Kidney (tissue), 14 donors: ENCODE measurements around the gene JAKMIP1. TPM values are rescaled to one million over a fixed set of nuclear protein-coding genes. Genes with fewer than 3 reads are reported as not detected.

Experiments
- DNase-seq, 5 donors: peaks; one replicate each; pipeline ENCODE4 v3.0.0-alpha.2; 2013 to 2020
- FAIRE-seq: peaks from 2 replicates; lab custom pipeline; 2012; peaks lifted over from hg19 to GRCh38; lab: Jason Lieb, UNC
- H3K27ac ChIP-seq, 2 donors: one replicate each; pipeline ENCODE4 v1.7.0; 2013; ENCODE audit warnings: low read depth in 2 of 2, low read length in 2 of 2, inconsistent platforms in 1 of 2
- H3K27me3 ChIP-seq: one replicate; pipeline ENCODE4 v1.7.1; 2013; ENCODE audit warnings: low read length, inconsistent platforms; ENCODE audit not compliant: control insufficient read depth, insufficient read depth
- H3K36me3 ChIP-seq, 3 donors: one replicate each; pipeline versions ENCODE4 v1.7.0 to v1.7.1; 2013; ENCODE audit warnings: low read length in 3 of 3, control low read depth in 1 of 3, inconsistent platforms in 1 of 3; ENCODE audit not compliant: insufficient read depth in 3 of 3, control insufficient read depth in 2 of 3
- H3K4me1 ChIP-seq, 3 donors: one replicate each; pipeline versions ENCODE4 v1.7.0 to v1.7.1; 2013; ENCODE audit warnings: low read length in 3 of 3, inconsistent platforms in 1 of 3, low read depth in 1 of 3; ENCODE audit not compliant: control insufficient read depth in 2 of 3, insufficient read depth in 2 of 3
- H3K4me3 ChIP-seq, 3 donors: one replicate each; pipeline versions ENCODE4 v1.7.0 to v1.8.1; 2013; ENCODE audit warnings: low read length in 3 of 3, control low read depth in 1 of 3, inconsistent platforms in 1 of 3
- H3K9ac ChIP-seq, 3 donors: one replicate each; pipeline versions ENCODE4 v1.7.0 to v1.7.1; 2013; ENCODE audit warnings: low read length in 3 of 3, control low read depth in 1 of 3, inconsistent platforms in 1 of 3
- H3K9me3 ChIP-seq, 3 donors: one replicate each; pipeline versions ENCODE4 v1.7.0 to v1.7.1; 2013; ENCODE audit warnings: low read length in 3 of 3, control low read depth in 1 of 3, inconsistent platforms in 1 of 3; ENCODE audit not compliant: control insufficient read depth in 2 of 3, insufficient read depth in 1 of 3
- intact Hi-C: fragments of 100-400 bp; cut with DNase I; formaldehyde crosslinking; loops from one replicate; pipeline ENCODE4 v1.11.1; 2022
- polyA plus RNA-seq: library from polyadenylated mRNA; stranded (reverse); fragments of 350-450 nt; fragmentation: Illumina TruSeq; extraction: RNeasy Lipid Tissue Mini Kit (QIAGEN cat#74804); gene quantifications from one replicate; pipeline ENCODE4 v1.2.3, GENCODE V29; 2014; ENCODE audit warnings: low read depth, low replicate concordance; ENCODE audit not compliant: insufficient read depth
- total RNA-seq: library from RNA; stranded (reverse); fragmentation: NEBNext Ultra II Directional; extraction: Animal tissue kit (Norgen Biotek cat#: 25700); gene quantifications from one replicate; pipeline ENCODE4 v1.2.1, GENCODE V29; 2021
- TF ChIP-seq, protein P1 (sequence below): IDR thresholded peaks from 3 replicates; pipeline ENCODE4 v1.5.1; 2012; ENCODE audit warnings: mild to moderate bottlenecking, moderate library complexity, borderline replicate concordance; ENCODE audit not compliant: insufficient read depth; ENCODE audit errors: extremely low read depth
- donor health status: control.
- donor health status: control.
- donor health status: control.
- donor health status: control.
- donor health status: control.
- donor health status: DM: yes; HTN: yes; CAD: no.
- donor health status: Normal renal cell carcinoma (clear cell type).

JAKMIP1 gene
- total and polyA plus RNA-seq, 2 donors from 2014 or later, result 0.69 TPM; not detected in 1

DNA sequence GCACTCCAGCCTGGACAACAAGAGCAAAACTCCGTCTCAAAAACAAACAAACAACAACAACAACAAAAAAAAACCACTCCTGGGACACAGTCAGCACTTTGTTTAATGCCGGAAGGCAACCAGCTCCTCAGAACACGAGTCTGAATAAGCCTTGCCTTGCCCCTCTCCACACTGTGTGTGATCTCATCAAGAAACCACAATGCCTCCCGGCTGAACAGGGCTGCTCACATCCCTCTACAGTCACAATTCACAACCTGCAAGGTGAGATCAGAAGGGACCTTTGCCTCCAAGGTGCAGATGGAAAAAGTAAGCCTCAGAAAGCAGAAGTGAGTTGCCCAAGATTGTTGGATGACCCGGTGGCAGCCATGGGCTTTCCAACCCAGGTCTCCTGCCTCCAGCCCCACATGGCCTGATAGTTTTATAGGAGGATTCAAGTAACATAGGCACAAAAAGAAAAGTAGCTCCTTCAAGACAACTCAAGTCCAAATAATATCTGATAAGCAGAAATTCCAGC, 80.8 kb downstream of the JAKMIP1 start:
- no peaks in the 10 kb centered on the region for H3K36me3 ChIP-seq
- no peaks in the 10 kb centered on the region for H3K27me3 ChIP-seq
- H3K4me1 ChIP-seq, result no peaks in the 10 kb centered on the region
- no peak overlapping the region for H3K4me3 ChIP-seq
- no peak overlapping the region for H3K9ac ChIP-seq
- DNase-seq, result peak in 1 of 5 donors; percentile 6
- no peak overlapping the region for H3K27ac ChIP-seq
- H3K9me3 ChIP-seq, result no peaks in the 10 kb centered on the region
- TF ChIP-seq, protein P1, sequence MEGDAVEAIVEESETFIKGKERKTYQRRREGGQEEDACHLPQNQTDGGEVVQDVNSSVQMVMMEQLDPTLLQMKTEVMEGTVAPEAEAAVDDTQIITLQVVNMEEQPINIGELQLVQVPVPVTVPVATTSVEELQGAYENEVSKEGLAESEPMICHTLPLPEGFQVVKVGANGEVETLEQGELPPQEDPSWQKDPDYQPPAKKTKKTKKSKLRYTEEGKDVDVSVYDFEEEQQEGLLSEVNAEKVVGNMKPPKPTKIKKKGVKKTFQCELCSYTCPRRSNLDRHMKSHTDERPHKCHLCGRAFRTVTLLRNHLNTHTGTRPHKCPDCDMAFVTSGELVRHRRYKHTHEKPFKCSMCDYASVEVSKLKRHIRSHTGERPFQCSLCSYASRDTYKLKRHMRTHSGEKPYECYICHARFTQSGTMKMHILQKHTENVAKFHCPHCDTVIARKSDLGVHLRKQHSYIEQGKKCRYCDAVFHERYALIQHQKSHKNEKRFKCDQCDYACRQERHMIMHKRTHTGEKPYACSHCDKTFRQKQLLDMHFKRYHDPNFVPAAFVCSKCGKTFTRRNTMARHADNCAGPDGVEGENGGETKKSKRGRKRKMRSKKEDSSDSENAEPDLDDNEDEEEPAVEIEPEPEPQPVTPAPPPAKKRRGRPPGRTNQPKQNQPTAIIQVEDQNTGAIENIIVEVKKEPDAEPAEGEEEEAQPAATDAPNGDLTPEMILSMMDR, result no peak
- FAIRE-seq, result no peak
- intact Hi-C loops, result no loop called here

DNA sequence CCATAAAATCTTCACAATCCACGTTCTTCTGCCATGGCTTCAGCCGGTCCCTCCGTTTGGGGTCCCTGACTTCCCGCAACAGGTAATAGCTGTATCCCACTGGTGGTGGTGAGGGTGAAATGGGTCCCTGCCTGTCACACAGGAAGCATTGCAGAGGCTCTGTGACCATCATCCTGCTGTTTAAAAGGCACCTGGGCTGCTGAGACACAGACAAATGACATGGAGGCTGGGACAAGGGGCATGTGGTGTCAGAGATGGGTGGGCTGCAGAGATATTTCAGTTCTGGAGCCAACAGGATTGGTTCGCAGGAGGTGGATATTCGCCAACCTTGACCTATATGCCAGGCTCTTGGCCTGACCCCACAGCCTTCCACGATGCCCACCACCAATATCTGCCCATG, 82.1 kb downstream of the JAKMIP1 start:
- intact Hi-C loops, result no loop called here
- Histone ChIP-seq H3K36me3 (no peaks in the 10 kb centered on the region), H3K27me3 (no peaks in the 10 kb centered on the region), H3K9me3 (no peaks in the 10 kb centered on the region), H3K9ac (no peak overlapping the region), H3K4me1 (no peaks in the 10 kb centered on the region), H3K27ac (no peak overlapping the region), H3K4me3 (no peak overlapping the region)
- peak in 1 of 5 donors; percentile 13 for DNase-seq
- FAIRE-seq, result no peak
- TF ChIP-seq, protein P1, result no peak

- Histone ChIP-seq H3K9ac (no peak overlapping the region), H3K27ac (no peak overlapping the region), H3K27me3 (no peaks in the 10 kb centered on the region), H3K4me3 (no peak overlapping the region), H3K9me3 (no peaks in the 10 kb centered on the region), H3K36me3 (no peaks in the 10 kb centered on the region), H3K4me1 (no peaks in the 10 kb centered on the region)
- intact Hi-C loops, result no loop called here
- FAIRE-seq (no peak), DNase-seq (peak in 4 of 5 donors; percentile 32 to 43 (median 38))
- TF ChIP-seq, protein P1, result no peak
These were observed 83.6 kb downstream of the JAKMIP1 start for GRCh38 chr4:6116696-6117285.
